ENCODE measurements around the gene WDPCP. TPM values are rescaled to one million over a fixed set of nuclear protein-coding genes. Genes with fewer than 3 reads are reported as not detected.

Gene WDPCP
- polyA plus RNA-seq, 1 of the 3 experiments (the other 2 are of a cell fraction), result 3.1 TPM

- TF ChIP-seq REST (IDR thresholded peaks at IDR 0.05; ENCODE audit: low read depth, low read length) (no peak), ELF1 (IDR thresholded peaks at IDR 0.05) (no peak), CHD2 (IDR thresholded peaks at IDR 0.05; ENCODE audit: low read length, partially characterized antibody) (no peak)
Observed at GRCh38 chr2:63596401-63596883, 8.2 kb upstream of the WDPCP start (continued).

- Histone ChIP-seq H3K9ac (no peak overlapping the region), H3F3A (replicated peaks; ENCODE audit: insufficient read depth) (no peaks in the 10 kb centered on the region), H3K4me2 (no peak overlapping the region), H3K27me3 (ENCODE audit: insufficient read depth) (no peaks in the 10 kb centered on the region), H3K9me2 (no peaks in the 10 kb centered on the region), H4K20me1 (ENCODE audit: insufficient read depth) (no peaks in the 10 kb centered on the region), H3K36me3 (replicated peaks in 1 of 2; ENCODE audit: control insufficient read depth in 1 of 2, insufficient read depth in 2 of 2, low read length in 1 of 2) (peaks cover 44 to 63% of the 10 kb centered on the region in 2 experiments), H3K9me3 (no peaks in the 10 kb centered on the region), H3K27ac (ENCODE audit: low read depth in 2 of 2, low read length in 1 of 2) (no peak overlapping the region), H3K4me3 (ENCODE audit: low read depth in 2 of 2, low read length in 1 of 2) (no peak overlapping the region), H3K79me2 (ENCODE audit: insufficient read depth) (peaks cover 64% of the 10 kb centered on the region), H2AFZ (ENCODE audit: low read depth) (no peak overlapping the region), H3K4me1 (ENCODE audit: control insufficient read depth in 1 of 2, insufficient read depth in 2 of 2, low read depth in 1 of 2, low read length in 1 of 2) (peaks cover 3 to 11% of the 10 kb centered on the region in 2 experiments)
- CTCF ChIA-PET, result no interaction called here
- WGBS (ENCODE audit: low lambda C conversion rate), result 97% methylated on average over 3 of the region's 3 CpGs
- POLR2A ChIA-PET, result no interaction called here
- TF ChIP-seq RCOR1 (IDR thresholded peaks at IDR 0.05; ENCODE audit: low read length) (no peak), TAF1 (IDR thresholded peaks at IDR 0.05; ENCODE audit: borderline replicate concordance, low read depth, low read length) (no peak), USF2 (IDR thresholded peaks at IDR 0.05; ENCODE audit: borderline replicate concordance, low read depth, low read length) (no peak), RAD21 (IDR thresholded peaks at IDR 0.05; ENCODE audit: low read length) (no peak), YY1 (IDR thresholded peaks at IDR 0.05; ENCODE audit: low read depth) (no peak), CTCF (IDR thresholded peaks at IDR 0.05) (no peak)
- DNase-seq, result no peak
Observed at GRCh38 chr2:63594660-63595059, 6.4 kb upstream of the WDPCP start.
